Ishikawa (cell line): Measurements from ENCODE around the gene RCOR3.

Source experiments
- CEBPB ChIP-seq: IDR thresholded peaks from 2 replicates; pipeline ENCODE4 v1.6.1; 2012
- CREB1 ChIP-seq: IDR thresholded peaks from 2 replicates; pipeline ENCODE4 v1.6.1; 2012; ENCODE audit warnings: low read depth
- EGR1 ChIP-seq: IDR thresholded peaks from 2 replicates; pipeline ENCODE4 v1.6.1; 2012
- EP300 ChIP-seq: IDR thresholded peaks from 2 replicates; pipeline ENCODE4 v1.6.1; 2012; ENCODE audit warnings: borderline replicate concordance
- FOXM1 ChIP-seq: IDR thresholded peaks from 2 replicates; pipeline ENCODE4 v1.6.1; 2012; ENCODE audit warnings: low read depth, borderline replicate concordance
- MAX ChIP-seq: IDR thresholded peaks from 2 replicates; pipeline ENCODE4 v1.6.1; 2012
- NFIC ChIP-seq: IDR thresholded peaks from 2 replicates; pipeline ENCODE4 v1.6.1; 2012
- RAD21 ChIP-seq: IDR thresholded peaks from 2 replicates; pipeline ENCODE4 v1.6.1; 2012; ENCODE audit warnings: low read depth
- REST ChIP-seq: IDR thresholded peaks from 2 replicates; pipeline ENCODE4 v1.6.1; 2012; ENCODE audit warnings: low read depth, mild to moderate bottlenecking
- TAF1 ChIP-seq: IDR thresholded peaks from 2 replicates; pipeline ENCODE4 v1.6.1; 2012; ENCODE audit warnings: low read depth, mild to moderate bottlenecking
- TCF12 ChIP-seq: IDR thresholded peaks from 2 replicates; pipeline ENCODE4 v1.6.1; 2012; ENCODE audit warnings: low read depth
- TEAD4 ChIP-seq: IDR thresholded peaks from 2 replicates; pipeline ENCODE4 v1.6.1; 2012
- USF1 ChIP-seq: IDR thresholded peaks from 2 replicates; pipeline ENCODE4 v1.6.1; 2012
- YY1 ChIP-seq: IDR thresholded peaks from 2 replicates; pipeline ENCODE4 v1.6.1; 2012; ENCODE audit warnings: low read depth
- ZBTB7A ChIP-seq: IDR thresholded peaks from 2 replicates; pipeline ENCODE4 v1.6.1; 2012; ENCODE audit warnings: low read depth

The RCOR3 gene

GRCh38 chr1:211258756-211259637 is at the start of gene RCOR3:
TSS of gene RCOR3 (plus strand) at chr1:211259366. CDS start at chr1:211259561, 195 bp downstream.
- TF ChIP-seq EP300: 0 out of 2 replicates have a peak, but pooled peaks have one; percentile 35
- no peak for TF ChIP-seq REST
- peak; percentile 30 for TF ChIP-seq EGR1
- TF ChIP-seq CREB1: 0 out of 2 replicates have a peak, but pooled peaks have one; percentile 24
- TF ChIP-seq USF1: peak; percentile 2; the same call in 1 of the 2 replicates
- TF ChIP-seq TCF12: peak; percentile 70
- TF ChIP-seq TAF1: peak; percentile 81
- peak; percentile 33; the same call in 1 of the 2 replicates for TF ChIP-seq ZBTB7A
- TF ChIP-seq FOXM1: no peak
- peak; percentile 85 for TF ChIP-seq MAX
- peak; percentile 25; the same call in 1 of the 2 replicates for TF ChIP-seq NFIC
- peak; percentile 84 for TF ChIP-seq YY1
- peak; percentile 27; the same call in 1 of the 2 replicates for TF ChIP-seq TEAD4
- TF ChIP-seq RAD21: peak; percentile 6; the same call in 1 of the 2 replicates
- TF ChIP-seq CEBPB: no peak

GRCh38 chr1:211210052-211210451 is 49.1 kb upstream of the RCOR3 start:
- TF ChIP-seq EGR1 (no peak), EP300 (no peak), ZBTB7A (no peak), REST (no peak), TAF1 (no peak), MAX (no peak), TEAD4 (no peak)

GRCh38 chr1:211210965-211211364 is 48.2 kb upstream of the RCOR3 start:
- TF ChIP-seq TEAD4: no peak
- TF ChIP-seq EGR1: no peak
- TF ChIP-seq USF1: no peak
- no peak for TF ChIP-seq EP300
- TF ChIP-seq YY1: no peak
- TF ChIP-seq REST: no peak
- no peak for TF ChIP-seq FOXM1
- no peak for TF ChIP-seq CREB1
- TF ChIP-seq MAX: no peak
- no peak for TF ChIP-seq RAD21
- TF ChIP-seq TCF12: no peak
- TF ChIP-seq ZBTB7A: no peak
- no peak for TF ChIP-seq CEBPB
- no peak for TF ChIP-seq TAF1
- no peak for TF ChIP-seq NFIC
